ENCODE results near the gene POLL.

Gene POLL

GRCh38 chr10:101623528-101623927 is 35.5 kb upstream of the POLL start:
- TF ChIP-seq CTCF (IDR thresholded peaks at IDR 0.05; ENCODE audit: low read depth, low read length) = no peak
- H3K4me3 ChIP-seq (ENCODE audit: low read depth, low read length) = no peak overlapping the region

GRCh38 chr10:101619983-101620382 is 31.9 kb upstream of the POLL start:
- no peak overlapping the region for H3K4me3 ChIP-seq (ENCODE audit: low read depth, low read length)
- TF ChIP-seq CTCF (IDR thresholded peaks at IDR 0.05; ENCODE audit: low read depth, low read length) = no peak

GRCh38 chr10:101618871-101619270 is 30.8 kb upstream of the POLL start:
- H3K4me3 ChIP-seq (ENCODE audit: low read depth, low read length) = no peak overlapping the region
- no peak for TF ChIP-seq CTCF (IDR thresholded peaks at IDR 0.05; ENCODE audit: low read depth, low read length)

GRCh38 chr10:101617824-101618568 is 29.9 kb upstream of the POLL start:
- no peak overlapping the region for H3K4me3 ChIP-seq (ENCODE audit: low read depth, low read length)
- TF ChIP-seq CTCF (IDR thresholded peaks at IDR 0.05; ENCODE audit: low read depth, low read length) = no peak

GRCh38 chr10:101617102-101617823 is 29.2 kb upstream of the POLL start:
- no peak for TF ChIP-seq CTCF (IDR thresholded peaks at IDR 0.05; ENCODE audit: low read depth, low read length)
- no peak overlapping the region for H3K4me3 ChIP-seq (ENCODE audit: low read depth, low read length)

- no peak for TF ChIP-seq CTCF (IDR thresholded peaks at IDR 0.05; ENCODE audit: low read depth, low read length)
- no peak overlapping the region for H3K4me3 ChIP-seq (ENCODE audit: low read depth, low read length)
Observed at GRCh38 chr10:101616415-101617101, 28.5 kb upstream of the POLL start.

Data from WI38 (cell line).